Activated B cell treated with CpG ODN at 0.5 μM for 24 hours (primary cell): ENCODE data around the gene IGFLR1. TPM values are rescaled to one million over a fixed set of nuclear protein-coding genes. Genes with fewer than 3 reads are reported as not detected.

Experiments
- ATAC-seq: fragments of 200-7000 bp; cut with Tn5 transposase; one replicate; pipeline ENCODE4 v1.10.0; 2021; ENCODE audit warnings: low read depth, mild to moderate bottlenecking, moderate library complexity
- CTCF ChIA-PET: fragments of 350-600 bp; sonication (Branson Sonifier 250); formaldehyde crosslinking; loops from one replicate; lab custom pipeline; 2021; ENCODE audit warnings: antibody characterized with exemption; lab: Charles Lee
- POLR2A ChIA-PET: fragments of 350-600 bp; sonication (Branson Sonifier 250); formaldehyde crosslinking; loops from one replicate; lab custom pipeline; 2021; ENCODE audit warnings: antibody characterized with exemption; lab: Charles Lee
- DNase-seq: peaks from one replicate; pipeline ENCODE4 v3.0.0; 2022
- H3K27ac Mint-ChIP-seq: one replicate; pipeline ENCODE4 v1.8.0; 2020; ENCODE audit warnings: mixed read lengths
- H3K27me3 Mint-ChIP-seq: one replicate; pipeline ENCODE4 v1.8.0; 2021; ENCODE audit warnings: mixed read lengths
- H3K36me3 Mint-ChIP-seq: one replicate; pipeline ENCODE4 v1.8.0; 2021; ENCODE audit warnings: low read depth, mixed read lengths
- H3K4me1 Mint-ChIP-seq: one replicate; pipeline ENCODE4 v1.8.0; 2021; ENCODE audit warnings: mixed read lengths
- H3K4me3 Mint-ChIP-seq: one replicate; pipeline ENCODE4 v1.8.0; 2020; ENCODE audit warnings: mild to moderate bottlenecking, mixed read lengths
- H3K9me3 Mint-ChIP-seq: one replicate; pipeline ENCODE4 v1.8.0; 2020; ENCODE audit warnings: mixed read lengths
- intact Hi-C: fragments of 100-400 bp; cut with micrococcal nuclease; formaldehyde crosslinking; loops from one replicate; pipeline ENCODE4 v1.15.1; 2024
- total RNA-seq: library from RNA; stranded (reverse); gene quantifications from 2 replicates; pipeline ENCODE4 v1.2.3, GENCODE V29; 2022
- TF ChIP-seq, protein P1 (sequence below): fragments of 200-600 bp; IDR thresholded peaks from one replicate; pipeline ENCODE4 v1.8.0; 2022; ENCODE audit warnings: antibody characterized with exemption, mild to moderate bottlenecking

The IGFLR1 gene, protein sequence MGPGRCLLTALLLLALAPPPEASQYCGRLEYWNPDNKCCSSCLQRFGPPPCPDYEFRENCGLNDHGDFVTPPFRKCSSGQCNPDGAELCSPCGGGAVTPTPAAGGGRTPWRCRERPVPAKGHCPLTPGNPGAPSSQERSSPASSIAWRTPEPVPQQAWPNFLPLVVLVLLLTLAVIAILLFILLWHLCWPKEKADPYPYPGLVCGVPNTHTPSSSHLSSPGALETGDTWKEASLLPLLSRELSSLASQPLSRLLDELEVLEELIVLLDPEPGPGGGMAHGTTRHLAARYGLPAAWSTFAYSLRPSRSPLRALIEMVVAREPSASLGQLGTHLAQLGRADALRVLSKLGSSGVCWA
- total RNA-seq: 130 and 133 TPM in 2 replicates

DNA sequence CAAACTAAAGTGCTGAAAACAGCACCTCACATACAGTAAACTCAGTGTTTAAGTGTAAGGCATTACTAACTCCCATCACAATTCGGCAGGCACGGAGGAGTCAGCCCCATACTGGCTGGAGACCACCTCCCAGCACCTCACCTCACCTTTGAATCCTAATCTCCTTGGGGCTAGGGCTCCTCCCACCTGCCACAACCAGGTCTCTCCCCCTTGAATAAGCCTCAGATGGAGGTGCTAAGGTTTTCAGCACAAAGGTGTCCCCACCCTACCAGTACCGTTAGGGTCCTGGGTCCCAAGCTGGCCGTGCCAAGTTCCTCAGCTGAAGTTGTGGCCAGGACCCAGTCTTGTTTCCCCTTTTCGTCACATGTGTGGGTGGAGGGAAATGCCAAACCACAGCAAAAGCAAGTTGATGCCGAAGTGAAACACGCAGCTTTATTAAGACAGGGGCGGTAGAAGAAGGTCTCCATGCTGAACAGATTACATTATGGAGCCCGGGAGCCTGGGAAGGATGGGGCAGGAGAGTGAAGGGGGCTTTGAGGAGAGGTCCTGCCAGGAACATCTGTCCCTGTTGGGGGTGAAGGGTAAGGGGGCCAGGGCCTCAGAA is at the start of gene IGFLR1:
Gene IGFLR1, minus strand, starts transcription at position 332 of the 604 bp plus-strand sequence. CDS start 1,272 bp downstream, outside the sequence.
- intact Hi-C loops: loop anchor here (1.0 to 10.0 kb wide), 3 partner anchors 98 to 1573 kb away; partner anchors contain the start of genes OVOL3, POLR2I and TBCB
- H3K9me3 Mint-ChIP-seq: no peaks in the 10 kb centered on the region
- H3K27me3 Mint-ChIP-seq: no peaks in the 10 kb centered on the region
- TF ChIP-seq, protein P1, sequence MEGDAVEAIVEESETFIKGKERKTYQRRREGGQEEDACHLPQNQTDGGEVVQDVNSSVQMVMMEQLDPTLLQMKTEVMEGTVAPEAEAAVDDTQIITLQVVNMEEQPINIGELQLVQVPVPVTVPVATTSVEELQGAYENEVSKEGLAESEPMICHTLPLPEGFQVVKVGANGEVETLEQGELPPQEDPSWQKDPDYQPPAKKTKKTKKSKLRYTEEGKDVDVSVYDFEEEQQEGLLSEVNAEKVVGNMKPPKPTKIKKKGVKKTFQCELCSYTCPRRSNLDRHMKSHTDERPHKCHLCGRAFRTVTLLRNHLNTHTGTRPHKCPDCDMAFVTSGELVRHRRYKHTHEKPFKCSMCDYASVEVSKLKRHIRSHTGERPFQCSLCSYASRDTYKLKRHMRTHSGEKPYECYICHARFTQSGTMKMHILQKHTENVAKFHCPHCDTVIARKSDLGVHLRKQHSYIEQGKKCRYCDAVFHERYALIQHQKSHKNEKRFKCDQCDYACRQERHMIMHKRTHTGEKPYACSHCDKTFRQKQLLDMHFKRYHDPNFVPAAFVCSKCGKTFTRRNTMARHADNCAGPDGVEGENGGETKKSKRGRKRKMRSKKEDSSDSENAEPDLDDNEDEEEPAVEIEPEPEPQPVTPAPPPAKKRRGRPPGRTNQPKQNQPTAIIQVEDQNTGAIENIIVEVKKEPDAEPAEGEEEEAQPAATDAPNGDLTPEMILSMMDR: no peak
- H3K4me3 Mint-ChIP-seq: peak within 1 kb of the TSS; percentile 94
- H3K36me3 Mint-ChIP-seq: peaks cover 47% of the 10 kb centered on the region
- CTCF ChIA-PET: interaction anchor here (0.9 kb wide), 1 partner anchor 24 kb away, joined by 3 read pairs; no protein-coding TSS in a partner anchor
- POLR2A ChIA-PET: interaction anchor here (0.6 to 5.2 kb wide), 16 partner anchors 9 to 408 kb away, joined by 3 to 69 read pairs (median 6); partner anchors contain the start of genes ALKBH6, APLP1, COX6B1 and HAUS5
- H3K27ac Mint-ChIP-seq: peak within 1 kb of the TSS; percentile 99
- ATAC-seq (peak; percentile 11), DNase-seq (peak; percentile 60)
- H3K4me1 Mint-ChIP-seq: peaks cover 66% of the 10 kb centered on the region

DNA sequence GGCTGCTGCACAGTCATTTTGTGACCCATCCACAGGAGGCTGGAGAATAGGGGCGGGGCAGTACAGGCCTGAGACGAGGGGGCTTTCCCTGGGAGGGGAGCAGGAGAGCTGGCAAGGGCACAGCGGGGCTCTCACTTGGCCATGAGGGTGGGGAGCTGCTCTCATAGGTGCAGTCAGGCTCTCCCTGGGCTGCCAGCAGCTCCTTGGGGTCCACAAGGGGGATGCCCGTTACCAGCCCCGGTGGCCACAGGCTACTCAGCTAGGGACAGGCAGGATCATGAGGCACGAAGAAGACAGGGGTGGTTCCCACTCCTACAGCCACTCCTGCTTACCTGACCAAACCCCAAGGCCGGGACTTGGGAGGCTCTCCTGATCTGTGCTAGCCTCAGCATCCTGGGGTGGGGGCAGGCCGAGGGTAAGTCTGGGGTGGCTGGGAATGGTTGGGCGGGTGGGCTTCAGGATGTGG is 49.6 kb upstream of the IGFLR1 start:
- H3K27ac Mint-ChIP-seq: no peak overlapping the region
- H3K9me3 Mint-ChIP-seq: no peaks in the 10 kb centered on the region
- no peak overlapping the region for H3K4me3 Mint-ChIP-seq
- no peaks in the 10 kb centered on the region for H3K4me1 Mint-ChIP-seq
- peaks cover 12% of the 10 kb centered on the region for H3K27me3 Mint-ChIP-seq
- CTCF ChIA-PET: no interaction called here
- POLR2A ChIA-PET: no interaction called here
- no peaks in the 10 kb centered on the region for H3K36me3 Mint-ChIP-seq
- ATAC-seq: no peak
- TF ChIP-seq, protein P1: no peak
- DNase-seq: no peak
- intact Hi-C loops: no loop called here

DNA sequence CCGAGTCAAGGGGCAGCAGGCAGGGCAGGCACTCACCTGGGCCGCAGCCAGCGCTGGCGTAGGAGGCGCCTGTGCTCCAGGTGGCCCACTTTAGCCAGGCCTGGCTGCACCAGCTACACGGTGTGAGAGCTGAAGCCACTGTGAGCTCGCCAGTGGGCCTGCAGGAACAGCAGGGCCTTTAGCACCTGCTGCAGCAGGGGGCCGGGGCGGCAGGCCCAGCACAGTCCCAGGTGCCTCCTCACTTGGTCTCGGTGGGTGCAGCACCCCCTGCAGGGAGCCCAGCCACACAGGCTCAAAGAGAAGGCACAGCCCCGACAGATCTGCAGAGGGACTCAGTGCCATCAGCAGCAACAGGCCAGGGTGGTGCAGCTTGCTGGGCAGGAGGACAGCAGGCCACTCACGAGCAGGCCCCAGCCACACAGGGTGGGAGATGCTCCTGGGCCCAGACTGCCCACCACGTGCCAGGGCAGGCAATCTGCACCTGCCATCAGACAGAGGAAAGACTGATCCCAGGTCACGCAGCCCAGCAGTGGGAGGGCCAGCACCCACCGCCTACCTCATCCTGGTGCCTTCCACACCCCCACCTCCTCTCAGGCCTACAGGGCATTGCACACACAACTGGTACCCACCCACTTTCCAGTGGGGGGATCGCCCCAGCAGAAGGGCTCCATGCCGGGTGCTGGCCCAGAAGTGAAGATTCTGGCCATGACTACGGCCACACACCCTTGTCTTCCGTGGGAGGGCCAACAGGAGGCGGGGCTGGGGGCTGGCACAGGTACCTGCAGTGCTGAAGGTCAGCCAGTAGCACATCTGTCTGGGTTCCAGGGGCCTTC is 48.9 kb upstream of the IGFLR1 start:
- no peak overlapping the region for H3K4me3 Mint-ChIP-seq
- no peaks in the 10 kb centered on the region for H3K4me1 Mint-ChIP-seq
- no peaks in the 10 kb centered on the region for H3K36me3 Mint-ChIP-seq
- no peak overlapping the region for H3K27ac Mint-ChIP-seq
- TF ChIP-seq, protein P1: no peak
- H3K27me3 Mint-ChIP-seq: peaks cover 7% of the 10 kb centered on the region
- CTCF ChIA-PET: no interaction called here
- POLR2A ChIA-PET: no interaction called here
- DNase-seq (no peak), ATAC-seq (no peak)
- no peaks in the 10 kb centered on the region for H3K9me3 Mint-ChIP-seq
- intact Hi-C loops: no loop called here

DNA sequence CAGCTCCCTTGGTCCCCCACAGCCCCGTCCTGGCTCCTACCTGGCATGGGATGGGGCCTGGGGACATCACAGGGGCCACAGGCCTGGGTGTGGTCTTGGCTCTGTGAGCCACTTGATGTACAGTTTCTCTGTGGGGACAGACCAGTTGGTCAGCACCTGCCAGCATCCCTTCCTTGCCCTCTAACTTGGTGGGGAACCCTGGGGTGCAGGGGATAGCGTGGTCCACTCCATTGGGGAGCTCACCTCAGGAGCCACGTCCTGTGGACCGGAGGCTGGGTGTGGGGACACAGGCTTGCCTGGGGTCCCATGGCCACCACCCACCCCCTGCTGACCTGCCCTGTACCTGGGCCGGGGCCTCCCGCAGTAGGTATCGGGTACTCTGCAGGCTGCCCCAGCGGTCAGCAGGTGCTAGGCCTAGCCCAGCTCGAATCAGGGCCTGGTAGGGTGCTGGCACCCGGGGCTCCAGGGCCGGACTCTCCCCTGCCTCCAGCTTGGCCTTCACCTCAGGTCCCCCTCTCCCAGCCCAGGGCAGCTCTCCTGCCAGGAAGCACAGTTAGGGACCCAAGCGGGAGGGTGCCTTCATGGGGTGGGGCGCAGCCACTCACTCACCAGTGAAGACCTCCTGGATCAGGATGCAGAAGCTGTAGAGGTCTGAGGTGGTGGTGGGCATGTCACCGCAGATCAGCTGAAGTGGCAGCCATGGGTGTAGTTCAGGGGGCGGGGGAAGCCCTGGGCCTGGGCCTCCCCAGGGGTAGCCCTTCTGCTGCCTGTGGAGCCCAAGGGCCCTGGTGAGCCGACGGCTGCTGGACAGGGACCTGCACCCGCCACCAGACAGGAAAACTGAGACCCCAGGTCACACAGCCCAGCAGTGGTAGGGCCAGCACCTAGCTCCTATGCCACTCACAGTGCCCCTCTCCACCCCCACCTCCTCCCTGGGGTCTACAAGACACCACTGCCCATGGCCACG is 48.0 kb upstream of the IGFLR1 start:
- Mint-ChIP-seq H3K36me3 (no peaks in the 10 kb centered on the region), H3K27ac (no peak overlapping the region), H3K27me3 (peaks cover 2% of the 10 kb centered on the region), H3K4me3 (no peak overlapping the region), H3K9me3 (no peaks in the 10 kb centered on the region), H3K4me1 (no peaks in the 10 kb centered on the region)
- ChIA-PET CTCF (no interaction called here), POLR2A (no interaction called here)
- no peak for DNase-seq
- TF ChIP-seq, protein P1: no peak
- intact Hi-C loops: no loop called here
- ATAC-seq: no peak
